Heart left ventricle (tissue), 13 donors: ENCODE measurements around the gene GOT1.

Source experiments
- POLR2A ChIP-seq, 2 donors: fragments of 450-650 bp; IDR thresholded peaks; one replicate each; pipeline ENCODE4 v1.6.1; 2017; ENCODE audit warnings: antibody characterized with exemption in 2 of 2, mild to moderate bottlenecking in 2 of 2, moderate library complexity in 2 of 2
- TF ChIP-seq, protein P1 (sequence below), 12 donors: fragments of 200-600 bp; sonication (generic) in 4 of 12; IDR thresholded peaks; one replicate each; pipeline versions ENCODE4 v1.5.0 to v1.8.0; 2018 to 2022; ENCODE audit warnings: antibody characterized with exemption in 12 of 12, mild to moderate bottlenecking in 5 of 12
- donor health status: ischemic (EF 13 %, LVEDD 7.1; RV severe dilation, severe dysfunction).
- donor health status: DM: no; HTN: yes; CAD: no.
- donor health status: DM: no; HTN: no; CAD: no.
- donor health status: ischemic (EF 25% LVEDD 6.9; RV normal size, moderate dysfunction).
- donor health status: ischemic (EF 25% LVEDD 5.7; RV mildly dilated, moderate dysfunction).
- donor health status: ischemic (EF 35%, LVEDD 5.7; RV mildly dilated, moderate dysfunction).
- donor health status: nonischemic (EF 11% LVEDD 7.7; RV severe dilation, severe dysfunction).
- donor health status: DM: yes; HTN: yes; CAD: no.
- donor health status: PGD.
- donor health status: ischemic (EF 29% LVEDD 5.4; RV normal size, mild dysfunction).
- donor health status: nonischemic (EF 23%, LVEDD 6.1; RV moderate dilation, normal function).

GRCh38 chr10:99369551-99369950 is 60.9 kb downstream of the GOT1 start:
- TF ChIP-seq, protein P1, sequence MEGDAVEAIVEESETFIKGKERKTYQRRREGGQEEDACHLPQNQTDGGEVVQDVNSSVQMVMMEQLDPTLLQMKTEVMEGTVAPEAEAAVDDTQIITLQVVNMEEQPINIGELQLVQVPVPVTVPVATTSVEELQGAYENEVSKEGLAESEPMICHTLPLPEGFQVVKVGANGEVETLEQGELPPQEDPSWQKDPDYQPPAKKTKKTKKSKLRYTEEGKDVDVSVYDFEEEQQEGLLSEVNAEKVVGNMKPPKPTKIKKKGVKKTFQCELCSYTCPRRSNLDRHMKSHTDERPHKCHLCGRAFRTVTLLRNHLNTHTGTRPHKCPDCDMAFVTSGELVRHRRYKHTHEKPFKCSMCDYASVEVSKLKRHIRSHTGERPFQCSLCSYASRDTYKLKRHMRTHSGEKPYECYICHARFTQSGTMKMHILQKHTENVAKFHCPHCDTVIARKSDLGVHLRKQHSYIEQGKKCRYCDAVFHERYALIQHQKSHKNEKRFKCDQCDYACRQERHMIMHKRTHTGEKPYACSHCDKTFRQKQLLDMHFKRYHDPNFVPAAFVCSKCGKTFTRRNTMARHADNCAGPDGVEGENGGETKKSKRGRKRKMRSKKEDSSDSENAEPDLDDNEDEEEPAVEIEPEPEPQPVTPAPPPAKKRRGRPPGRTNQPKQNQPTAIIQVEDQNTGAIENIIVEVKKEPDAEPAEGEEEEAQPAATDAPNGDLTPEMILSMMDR (IDR thresholded peaks at IDR 0.05): no peak
- TF ChIP-seq POLR2A (IDR thresholded peaks at IDR 0.05): no peak
